ENCODE results near the gene CD81. TPM values are rescaled to one million over a fixed set of nuclear protein-coding genes. Genes with fewer than 3 reads are reported as not detected.
"Not testable (repeated sequence)": the region's sequence is repeated elsewhere in the genome, so short reads cannot be mapped to it uniquely, and the experiment has no call there.

The CD81 gene
- total RNA-seq, 1 donor, result 195 TPM

DNA sequence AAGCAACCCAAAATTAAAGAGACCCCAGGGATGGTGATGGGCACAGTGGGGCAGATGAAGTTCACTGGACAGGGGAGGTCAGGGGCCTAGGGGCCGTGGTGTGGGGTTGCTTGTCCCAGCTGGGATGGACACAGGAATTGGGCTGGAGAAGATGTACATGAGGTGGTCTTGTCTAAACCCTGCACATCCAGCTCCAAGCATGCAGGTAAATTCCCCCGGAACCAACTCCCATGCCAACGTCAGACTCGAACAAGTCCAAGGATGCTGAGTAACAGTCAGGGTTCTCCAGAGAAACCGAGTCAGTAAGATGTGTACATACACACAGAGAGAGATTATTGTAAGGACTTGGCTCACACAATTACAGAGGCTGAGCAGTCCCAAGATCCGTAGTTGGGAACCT, 46.4 kb upstream of the CD81 start:
- TF ChIP-seq, protein P1, sequence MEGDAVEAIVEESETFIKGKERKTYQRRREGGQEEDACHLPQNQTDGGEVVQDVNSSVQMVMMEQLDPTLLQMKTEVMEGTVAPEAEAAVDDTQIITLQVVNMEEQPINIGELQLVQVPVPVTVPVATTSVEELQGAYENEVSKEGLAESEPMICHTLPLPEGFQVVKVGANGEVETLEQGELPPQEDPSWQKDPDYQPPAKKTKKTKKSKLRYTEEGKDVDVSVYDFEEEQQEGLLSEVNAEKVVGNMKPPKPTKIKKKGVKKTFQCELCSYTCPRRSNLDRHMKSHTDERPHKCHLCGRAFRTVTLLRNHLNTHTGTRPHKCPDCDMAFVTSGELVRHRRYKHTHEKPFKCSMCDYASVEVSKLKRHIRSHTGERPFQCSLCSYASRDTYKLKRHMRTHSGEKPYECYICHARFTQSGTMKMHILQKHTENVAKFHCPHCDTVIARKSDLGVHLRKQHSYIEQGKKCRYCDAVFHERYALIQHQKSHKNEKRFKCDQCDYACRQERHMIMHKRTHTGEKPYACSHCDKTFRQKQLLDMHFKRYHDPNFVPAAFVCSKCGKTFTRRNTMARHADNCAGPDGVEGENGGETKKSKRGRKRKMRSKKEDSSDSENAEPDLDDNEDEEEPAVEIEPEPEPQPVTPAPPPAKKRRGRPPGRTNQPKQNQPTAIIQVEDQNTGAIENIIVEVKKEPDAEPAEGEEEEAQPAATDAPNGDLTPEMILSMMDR (IDR thresholded peaks at IDR 0.05; ENCODE audit: extremely low read depth, low read depth, low read length), result no peak
- Histone ChIP-seq H3K9me3 (ENCODE audit: low read depth, low read length) (peaks cover 2% of the 10 kb centered on the region), H3K4me2 (ENCODE audit: insufficient read depth, low read length) (no peak overlapping the region), H3K4me1 (ENCODE audit: insufficient read depth, low read length) (no peaks in the 10 kb centered on the region), H2AFZ (ENCODE audit: low read length) (no peak overlapping the region), H3K4me3 (ENCODE audit: insufficient read depth, low read length) (no peak overlapping the region), H3K79me2 (ENCODE audit: insufficient read depth, low read length) (no peaks in the 10 kb centered on the region), H3K27ac (ENCODE audit: low read depth, low read length) (no peak overlapping the region), H4K20me1 (ENCODE audit: insufficient read depth, low read length) (no peaks in the 10 kb centered on the region), H3K36me3 (ENCODE audit: insufficient read depth, low read length) (no peaks in the 10 kb centered on the region), H3K27me3 (ENCODE audit: insufficient read depth, low read length) (no peaks in the 10 kb centered on the region)
- DNase-seq (ENCODE audit: insufficient read length, low spot score, missing footprints), result no peak

DNA sequence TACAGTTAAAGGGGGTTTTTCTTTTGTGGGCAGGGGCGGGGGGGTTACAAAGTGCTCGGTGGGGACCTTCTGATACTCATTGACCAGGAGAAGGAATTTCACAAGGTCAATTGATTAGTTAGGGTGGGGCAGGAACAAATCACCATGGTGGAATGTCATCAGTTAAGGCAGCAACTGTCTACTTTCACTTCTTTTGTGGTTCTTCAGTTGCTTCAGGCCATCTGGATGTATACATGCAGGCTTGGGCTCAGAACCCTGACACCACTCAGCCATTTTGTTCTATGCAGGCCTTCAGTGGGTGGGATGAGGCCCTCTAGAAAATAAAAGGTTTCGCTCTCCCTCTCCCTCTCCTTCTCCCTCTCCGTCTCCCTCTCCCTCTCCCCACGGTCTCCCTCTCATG, 45.7 kb upstream of the CD81 start:
- H3K27ac ChIP-seq (ENCODE audit: low read depth, low read length), result no peak overlapping the region
- no peaks in the 10 kb centered on the region for H3K36me3 ChIP-seq (ENCODE audit: insufficient read depth, low read length)
- peaks cover under 1% of the 10 kb centered on the region for H3K27me3 ChIP-seq (ENCODE audit: insufficient read depth, low read length)
- H3K9me3 ChIP-seq (ENCODE audit: low read depth, low read length), result peaks cover 2% of the 10 kb centered on the region
- no peaks in the 10 kb centered on the region for H4K20me1 ChIP-seq (ENCODE audit: insufficient read depth, low read length)
- no peak overlapping the region for H2AFZ ChIP-seq (ENCODE audit: low read length)
- no peak overlapping the region for H3K4me2 ChIP-seq (ENCODE audit: insufficient read depth, low read length)
- no peak for DNase-seq (ENCODE audit: insufficient read length, low spot score, missing footprints)
- TF ChIP-seq, protein P1 (IDR thresholded peaks at IDR 0.05; ENCODE audit: extremely low read depth, low read depth, low read length), result no peak
- H3K4me1 ChIP-seq (ENCODE audit: insufficient read depth, low read length), result no peaks in the 10 kb centered on the region
- H3K79me2 ChIP-seq (ENCODE audit: insufficient read depth, low read length), result no peaks in the 10 kb centered on the region
- no peak overlapping the region for H3K4me3 ChIP-seq (ENCODE audit: insufficient read depth, low read length)

DNA sequence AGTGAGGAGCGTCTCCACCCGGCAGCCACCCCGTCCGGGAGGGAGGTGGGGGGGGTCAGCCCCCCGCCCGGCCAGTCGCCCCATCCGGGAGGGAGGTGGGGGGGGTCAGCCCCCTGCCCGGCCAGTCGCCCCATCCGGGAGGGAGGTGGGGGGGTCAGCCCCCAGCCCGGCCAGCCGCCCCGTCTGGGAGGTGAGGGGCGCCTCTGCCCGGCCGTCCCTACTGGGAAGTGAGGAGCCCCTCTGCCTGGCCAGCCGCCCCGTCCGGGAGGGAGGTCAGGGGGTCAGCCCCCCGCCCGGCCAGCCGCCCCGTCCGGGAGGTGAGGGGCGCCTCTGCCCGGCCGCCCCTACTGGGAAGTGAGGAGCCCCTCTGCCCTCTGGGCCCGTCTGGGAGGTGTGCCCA, 44.5 kb upstream of the CD81 start:
- H4K20me1 ChIP-seq (ENCODE audit: insufficient read depth, low read length); H3K36me3 ChIP-seq (ENCODE audit: insufficient read depth, low read length): not testable (repeated sequence)

DNA sequence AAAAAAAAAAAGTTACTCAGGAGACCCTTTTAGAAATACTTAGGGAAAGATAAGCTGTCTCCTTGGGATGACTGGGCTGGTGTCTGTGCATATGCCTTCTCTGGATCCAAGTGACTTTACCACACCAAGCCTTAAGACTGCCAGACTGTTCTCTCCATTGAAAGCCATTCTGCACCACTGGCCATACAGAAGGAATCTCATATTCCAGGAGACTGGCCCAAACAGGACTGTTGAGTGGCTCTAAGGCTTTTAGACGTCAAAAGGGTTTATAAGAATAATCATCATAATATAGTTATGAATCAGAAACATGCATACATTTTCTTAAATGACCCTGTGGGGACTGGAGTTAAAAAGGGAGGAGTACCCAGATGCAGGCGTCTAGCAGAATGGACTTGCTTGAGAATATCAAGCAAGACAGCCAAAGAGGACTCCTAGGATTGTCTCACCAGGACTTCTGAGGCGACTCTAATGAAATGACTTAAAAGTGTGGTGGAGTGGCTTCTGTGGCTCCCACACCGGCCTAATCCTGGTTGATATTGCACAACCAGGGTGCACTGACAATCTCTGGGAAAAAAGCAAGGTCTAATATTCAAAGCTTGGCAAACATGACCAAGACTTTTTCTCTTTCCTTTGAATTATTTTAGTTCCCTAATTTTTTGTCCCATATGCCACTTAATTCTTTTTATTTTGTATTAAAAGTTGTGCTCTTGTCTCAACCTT, 43.5 kb upstream of the CD81 start:
- peaks cover 17% of the 10 kb centered on the region for H3K27me3 ChIP-seq (ENCODE audit: insufficient read depth, low read length)
- H4K20me1 ChIP-seq (ENCODE audit: insufficient read depth, low read length); H3K9me3 ChIP-seq (ENCODE audit: low read depth, low read length); H3K4me1 ChIP-seq (ENCODE audit: insufficient read depth, low read length); DNase-seq (ENCODE audit: insufficient read length, low spot score, missing footprints); H3K36me3 ChIP-seq (ENCODE audit: insufficient read depth, low read length); H3K4me3 ChIP-seq (ENCODE audit: insufficient read depth, low read length); H2AFZ ChIP-seq (ENCODE audit: low read length); H3K79me2 ChIP-seq (ENCODE audit: insufficient read depth, low read length); H3K4me2 ChIP-seq (ENCODE audit: insufficient read depth, low read length); H3K27ac ChIP-seq (ENCODE audit: low read depth, low read length): not testable (repeated sequence)

More for the DNA sequence above, 44.5 kb upstream of the CD81 start:
- not testable (repeated sequence) for H3K27me3 ChIP-seq (ENCODE audit: insufficient read depth, low read length); H3K9me3 ChIP-seq (ENCODE audit: low read depth, low read length); H3K4me3 ChIP-seq (ENCODE audit: insufficient read depth, low read length); H3K79me2 ChIP-seq (ENCODE audit: insufficient read depth, low read length); H3K4me1 ChIP-seq (ENCODE audit: insufficient read depth, low read length); H2AFZ ChIP-seq (ENCODE audit: low read length); H3K27ac ChIP-seq (ENCODE audit: low read depth, low read length); DNase-seq (ENCODE audit: insufficient read length, low spot score, missing footprints); H3K4me2 ChIP-seq (ENCODE audit: insufficient read depth, low read length)

DNA sequence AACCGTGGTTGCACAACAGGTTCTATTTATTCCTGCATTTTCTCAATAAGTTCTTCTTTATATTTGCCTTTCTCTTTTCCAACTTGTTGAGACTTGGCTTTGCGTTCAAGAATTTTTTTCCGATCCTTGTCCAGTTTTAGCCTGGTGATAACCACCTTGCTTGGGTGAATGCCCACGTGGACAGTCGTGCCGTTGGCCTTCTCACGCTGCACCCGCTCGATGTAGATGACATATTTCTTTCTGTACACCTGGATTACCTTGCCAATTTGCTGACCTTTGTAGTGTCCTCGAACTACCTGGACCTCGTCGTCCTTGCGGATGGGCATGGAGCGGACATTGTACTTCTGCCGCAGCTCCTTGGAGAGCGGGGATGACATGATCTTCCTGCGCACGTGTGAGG, 41.8 kb upstream of the CD81 start:
- H3K4me3 ChIP-seq (ENCODE audit: insufficient read depth, low read length); H3K4me1 ChIP-seq (ENCODE audit: insufficient read depth, low read length); H3K79me2 ChIP-seq (ENCODE audit: insufficient read depth, low read length); H3K4me2 ChIP-seq (ENCODE audit: insufficient read depth, low read length); DNase-seq (ENCODE audit: insufficient read length, low spot score, missing footprints); H3K36me3 ChIP-seq (ENCODE audit: insufficient read depth, low read length); H2AFZ ChIP-seq (ENCODE audit: low read length); H3K27ac ChIP-seq (ENCODE audit: low read depth, low read length); H3K9me3 ChIP-seq (ENCODE audit: low read depth, low read length); H4K20me1 ChIP-seq (ENCODE audit: insufficient read depth, low read length): not testable (repeated sequence)
- H3K27me3 ChIP-seq (ENCODE audit: insufficient read depth, low read length), result peaks cover 17% of the 10 kb centered on the region

DNA sequence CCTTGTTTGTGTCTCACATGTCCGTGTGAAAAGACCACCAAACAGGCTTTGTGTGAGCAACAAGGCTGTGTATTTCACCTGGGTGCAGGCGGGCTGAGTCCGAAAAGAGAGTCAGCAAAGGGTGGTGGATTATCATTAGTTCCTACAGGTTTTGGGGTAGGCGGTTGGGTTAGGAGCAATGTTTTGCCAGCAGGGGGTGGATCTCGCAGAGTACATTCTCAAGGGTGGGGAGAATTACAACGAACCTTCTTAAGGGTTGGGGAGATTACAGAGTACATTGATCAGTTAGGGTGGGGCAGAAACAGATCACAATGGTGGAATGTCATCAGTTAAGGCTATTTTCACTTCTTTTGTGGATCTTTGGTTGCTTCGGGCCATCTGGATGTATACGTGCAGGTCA, 38.4 kb upstream of the CD81 start:
- H3K9me3 ChIP-seq (ENCODE audit: low read depth, low read length); H3K4me1 ChIP-seq (ENCODE audit: insufficient read depth, low read length); H3K4me3 ChIP-seq (ENCODE audit: insufficient read depth, low read length); DNase-seq (ENCODE audit: insufficient read length, low spot score, missing footprints); H3K79me2 ChIP-seq (ENCODE audit: insufficient read depth, low read length); H3K36me3 ChIP-seq (ENCODE audit: insufficient read depth, low read length); H3K27ac ChIP-seq (ENCODE audit: low read depth, low read length); H2AFZ ChIP-seq (ENCODE audit: low read length); H3K4me2 ChIP-seq (ENCODE audit: insufficient read depth, low read length); H4K20me1 ChIP-seq (ENCODE audit: insufficient read depth, low read length): not testable (repeated sequence)
- H3K27me3 ChIP-seq (ENCODE audit: insufficient read depth, low read length), result peaks cover 17% of the 10 kb centered on the region
